IMR-90 (cell line): ENCODE data around the gene IFTAP. TPM values are rescaled to one million over a fixed set of nuclear protein-coding genes. Genes with fewer than 3 reads are reported as not detected.
"Not testable (repeated sequence)": the region's sequence is repeated elsewhere in the genome, so short reads cannot be mapped to it uniquely, and the experiment has no call there.

ENCODE experiments used
- ATAC-seq: fragments of 200-7000 bp; cut with Tn5 transposase; 2 replicates; pipeline ENCODE4 v1.9.1; 2020; ENCODE audit warnings: low read depth, mild to moderate bottlenecking, moderate library complexity
- BruUV-seq: library from RNA; stranded (reverse); fragments of 400-500 nt; replicated peaks from 2 replicates; lab custom pipeline; 2021; lab: Mats Ljungman, UMichigan
- CTCF ChIA-PET: fragments of 300-600 bp; formaldehyde crosslinking; extraction: SDS; loops from one replicate; lab custom pipeline; 2021; ENCODE audit warnings: antibody characterized with exemption; lab: Yijun Ruan, JAX
- POLR2A ChIA-PET: fragments of 300-600 bp; sonication (Branson Sonifier 250); formaldehyde crosslinking; loops from one replicate; lab custom pipeline; 2022; ENCODE audit warnings: antibody characterized with exemption; ENCODE audit not compliant: unreplicated experiment; lab: Charles Lee
- DNase-seq: peaks from one replicate; pipeline ENCODE4 v3.0.0; 2013
- H2AFZ ChIP-seq: replicated peaks from 2 replicates; pipeline ENCODE3; 2013; ENCODE audit warnings: low read length, mild to moderate bottlenecking; ENCODE audit not compliant: poor library complexity
- H2AK5ac ChIP-seq: 2 replicates; pipeline ENCODE4 v1.6.1; 2013; ENCODE audit warnings: low read depth, low read length, inconsistent platforms
- H2AK9ac ChIP-seq: replicated peaks from 2 replicates; pipeline ENCODE3; 2013; ENCODE audit warnings: mild to moderate bottlenecking, low read depth, low read length, moderate library complexity; ENCODE audit not compliant: poor library complexity
- H2BK120ac ChIP-seq: 2 replicates; pipeline ENCODE4 v1.6.1; 2013; ENCODE audit warnings: low read depth, low read length, inconsistent platforms
- H2BK15ac ChIP-seq: 3 replicates; pipeline ENCODE4 v1.6.1; 2013; ENCODE audit warnings: low read depth, low read length, inconsistent platforms
- H2BK20ac ChIP-seq: 2 replicates; pipeline ENCODE4 v1.6.1; 2013; ENCODE audit warnings: low read depth, mild to moderate bottlenecking, inconsistent platforms, low read length, moderate library complexity
- H2BK5ac ChIP-seq: 2 replicates; pipeline ENCODE4 v1.6.1; 2013; ENCODE audit warnings: mild to moderate bottlenecking, low read depth, low read length, inconsistent platforms; ENCODE audit not compliant: poor library complexity, severe bottlenecking
- H3K14ac ChIP-seq: replicated peaks from 2 replicates; pipeline ENCODE4 v1.6.1; 2013; ENCODE audit warnings: low read depth, low read length, inconsistent platforms
- H3K18ac ChIP-seq: 2 replicates; pipeline ENCODE4 v1.6.1; 2013; ENCODE audit warnings: low read depth, low read length, control low read depth
- H3K23ac ChIP-seq: 2 replicates; pipeline ENCODE4 v1.6.1; 2013; ENCODE audit warnings: low read depth, low read length, inconsistent platforms
- H3K27ac ChIP-seq: 2 replicates; pipeline ENCODE4 v1.5.1; 2013; ENCODE audit warnings: mild to moderate bottlenecking, control low read depth, low read length; ENCODE audit not compliant: insufficient read depth
- H3K27me3 ChIP-seq: 2 replicates; pipeline ENCODE4 v1.6.1; 2013; ENCODE audit warnings: low read length; ENCODE audit not compliant: control insufficient read depth, insufficient read depth
- H3K36me3 ChIP-seq: 2 replicates; pipeline ENCODE4 v1.6.1; 2013; ENCODE audit warnings: low read length, mixed read lengths; ENCODE audit not compliant: control insufficient read depth, insufficient read depth
- H3K4ac ChIP-seq: 2 replicates; pipeline ENCODE4 v1.6.1; 2013; ENCODE audit warnings: low read depth, low read length, inconsistent platforms
- H3K4me1 ChIP-seq: 2 replicates; pipeline ENCODE4 v1.6.1; 2013; ENCODE audit warnings: low read length, mixed read lengths; ENCODE audit not compliant: control insufficient read depth, insufficient read depth
- H3K4me2 ChIP-seq: 2 replicates; pipeline ENCODE4 v1.6.1; 2013; ENCODE audit warnings: low read depth, mild to moderate bottlenecking, control low read depth, low read length, moderate library complexity
- H3K4me3 ChIP-seq: 2 replicates; pipeline ENCODE4 v1.5.1; 2013; ENCODE audit warnings: low read depth, mild to moderate bottlenecking, control low read depth, low read length, moderate library complexity; ENCODE audit not compliant: insufficient read depth
- H3K56ac ChIP-seq: 2 replicates; pipeline ENCODE4 v1.6.1; 2013; ENCODE audit warnings: low read length, inconsistent platforms; ENCODE audit not compliant: insufficient read depth; ENCODE audit errors: extremely low read depth
- H3K79me1 ChIP-seq, 2 experiments: 2 replicates each; pipeline ENCODE4 v1.6.1; 2013; ENCODE audit warnings: low read length in 2 of 2, inconsistent platforms in 1 of 2, low read depth in 1 of 2
- H3K9ac ChIP-seq: 2 replicates; pipeline ENCODE4 v1.6.1; 2013; ENCODE audit warnings: low read depth, low read length, control low read depth
- H3K9me1 ChIP-seq: 2 replicates; pipeline ENCODE4 v1.6.1; 2013; ENCODE audit warnings: low read length, inconsistent platforms; ENCODE audit not compliant: insufficient read depth
- H3K9me3 ChIP-seq: 2 replicates; pipeline ENCODE4 v1.6.1; 2013; ENCODE audit warnings: low read length; ENCODE audit not compliant: control insufficient read depth, insufficient read depth
- H4K20me1 ChIP-seq: 2 replicates; pipeline ENCODE4 v1.6.1; 2013; ENCODE audit warnings: low read length, inconsistent platforms; ENCODE audit not compliant: insufficient read depth
- H4K5ac ChIP-seq: 2 replicates; pipeline ENCODE4 v1.6.1; 2013; ENCODE audit warnings: mild to moderate bottlenecking, low read depth, low read length, control low read depth
- H4K8ac ChIP-seq, 2 experiments: 2 replicates each; pipeline ENCODE4 v1.6.1; 2013; ENCODE audit warnings: low read depth in 2 of 2, low read length in 2 of 2, control low read depth in 1 of 2, inconsistent platforms in 1 of 2
- H4K91ac ChIP-seq: 2 replicates; pipeline ENCODE4 v1.6.1; 2013; ENCODE audit warnings: low read depth, low read length, inconsistent platforms; ENCODE audit not compliant: insufficient read depth
- BHLHE40 ChIP-seq: fragments of 150-350 bp; IDR thresholded peaks from 2 replicates; pipeline ENCODE4 v1.6.1; 2016; ENCODE audit warnings: mild to moderate bottlenecking, low read depth, low read length
- CEBPB ChIP-seq: IDR thresholded peaks from 2 replicates; pipeline ENCODE4 v1.6.1; 2012; ENCODE audit warnings: low read depth, low read length, improper control_type of control experiment
- CHD1 ChIP-seq: IDR thresholded peaks from 2 replicates; pipeline ENCODE4 v1.6.1; 2012; ENCODE audit warnings: low read depth, low read length, improper control_type of control experiment
- ELK1 ChIP-seq: fragments of 150-350 bp; IDR thresholded peaks from 2 replicates; pipeline ENCODE4 v1.6.1; 2016; ENCODE audit warnings: low read depth, mild to moderate bottlenecking, low read length, moderate library complexity, borderline replicate concordance
- NFE2L2 ChIP-seq: fragments of 150-350 bp; IDR thresholded peaks from 2 replicates; pipeline ENCODE4 v1.6.1; 2016; ENCODE audit warnings: low read depth, mild to moderate bottlenecking, low read length
- POLR2A ChIP-seq: IDR thresholded peaks from 2 replicates; pipeline ENCODE4 v1.6.1; 2012; ENCODE audit warnings: mild to moderate bottlenecking, low read depth, low read length
- RFX5 ChIP-seq: IDR thresholded peaks from 2 replicates; pipeline ENCODE4 v1.8.0; 2012; ENCODE audit warnings: low read depth, mild to moderate bottlenecking, low read length, moderate library complexity
- WGBS, 2 experiments: methylation state at CpG; one replicate each; pipeline versions ENCODE4 v1.1.5 to v1.1.7; 2013; ENCODE audit warnings: missing lambda C conversion rate in 2 of 2; ENCODE audit not compliant: insufficient read length in 1 of 2; ENCODE audit errors: extremely low coverage in 2 of 2; 5-methylcytosine and 5-hydroxymethylcytosine counted together
- dilution Hi-C: fragments of 300-500 bp; cut with HindIII; formaldehyde crosslinking; loops from one replicate; pipeline ENCODE4 v1.14.3; 2018; ENCODE audit warnings: low sequenced_read_pairs; ENCODE audit not compliant: unreplicated experiment
- in situ Hi-C: fragments of 300-500 bp; cut with MboI; formaldehyde crosslinking; loops from 3 replicates; pipeline ENCODE4 v1.14.3; 2019; ENCODE audit warnings: low sequenced_read_pairs, inconsistent platforms, mixed read lengths
- intact Hi-C: fragments of 100-400 bp; cut with micrococcal nuclease; formaldehyde crosslinking; loops from 2 replicates; pipeline ENCODE4 v1.10.0; 2022
- polyA plus RNA-seq, 3 experiments: library from polyadenylated mRNA; depleted of rRNA; stranded (reverse); fragments of >200 nt; gene quantifications; 2 replicates each; pipeline ENCODE4 v1.2.3, GENCODE V29; 2012; ENCODE audit warnings: low replicate concordance in 1 of 3
- total RNA-seq: library from RNA; depleted of rRNA; stranded (reverse); fragments of >200 nt; gene quantifications from 2 replicates; pipeline ENCODE4 v1.2.3, GENCODE V29; 2012

IFTAP gene
- total and polyA plus RNA-seq, 2 of the 4 experiments (the other 2 are of a cell fraction): 15.8 to 28.5 TPM

- dilution Hi-C loops: no loop called here
- BruUV-seq: no TSS peak
- CTCF ChIA-PET: no interaction called here
Measured at GRCh38 chr11:36550385-36551115, 43.8 kb upstream of the IFTAP start.

GRCh38 chr11:36557390-36557789 is 36.9 kb upstream of the IFTAP start:
- ATAC-seq, H2AK9ac ChIP-seq, H3K56ac ChIP-seq, H3K9me1 ChIP-seq, H4K20me1 ChIP-seq, H2BK120ac ChIP-seq, H3K4me1 ChIP-seq, H2BK20ac ChIP-seq, H2BK5ac ChIP-seq, intact Hi-C loops, H3K23ac ChIP-seq, H3K18ac ChIP-seq, dilution Hi-C loops, H4K8ac ChIP-seq, H3K9ac ChIP-seq, H3K14ac ChIP-seq, H3K27me3 ChIP-seq, H4K91ac ChIP-seq, H3K4me2 ChIP-seq, H3K27ac ChIP-seq, DNase-seq, H2AFZ ChIP-seq, H2BK15ac ChIP-seq, H3K9me3 ChIP-seq, CTCF ChIA-PET, H2AK5ac ChIP-seq, H3K4me3 ChIP-seq, BruUV-seq, H3K4ac ChIP-seq, in situ Hi-C loops, H3K79me1 ChIP-seq, POLR2A ChIA-PET, H3K36me3 ChIP-seq, H4K5ac ChIP-seq: not testable (repeated sequence)
- 60% methylated on average over 1 of the region's 17 CpGs; no CpG with 5 or more reads in 1 of the 2 experiments for WGBS, 2 experiments

More at GRCh38 chr11:36550385-36551115, 43.8 kb upstream of the IFTAP start:
- H3K9me1 ChIP-seq: no peaks in the 10 kb centered on the region
- no peaks in the 10 kb centered on the region for H3K36me3 ChIP-seq
- POLR2A ChIA-PET: interaction anchor here (0.6 kb wide), 1 partner anchor 819 kb away, joined by 5 read pairs; no protein-coding TSS in a partner anchor
- H2BK20ac ChIP-seq: no peak overlapping the region
- H3K27me3 ChIP-seq: no peaks in the 10 kb centered on the region
- H3K27ac ChIP-seq: no peak overlapping the region
- ATAC-seq (no peak), DNase-seq (no peak)
- H4K5ac ChIP-seq: no peak overlapping the region
- WGBS, 2 experiments: no CpG with 5 or more reads among the region's 1 CpG
- H3K4ac ChIP-seq: no peak overlapping the region
- no peak overlapping the region for H2AFZ ChIP-seq
- H2BK15ac ChIP-seq: no peak overlapping the region
- no peak overlapping the region for H4K91ac ChIP-seq
- no peak overlapping the region for H2BK5ac ChIP-seq
- H3K4me2 ChIP-seq: no peak overlapping the region
- no peak overlapping the region for H2AK5ac ChIP-seq
- intact Hi-C loops: no loop called here
- H3K4me1 ChIP-seq: no peaks in the 10 kb centered on the region
- H3K56ac ChIP-seq: no peak overlapping the region
- no peak overlapping the region for H3K18ac ChIP-seq
- TF ChIP-seq CEBPB: no peak
- no peak for TF ChIP-seq RFX5
- TF ChIP-seq CHD1: no peak
- TF ChIP-seq BHLHE40: no peak
- no peak for TF ChIP-seq ELK1
- no peak for TF ChIP-seq POLR2A
- no peak for TF ChIP-seq NFE2L2
- no peak overlapping the region for H2AK9ac ChIP-seq
- no peak overlapping the region for H2BK120ac ChIP-seq
- no peaks in the 10 kb centered on the region for H3K79me1 ChIP-seq
- no peak overlapping the region for H3K23ac ChIP-seq
- no peaks in the 10 kb centered on the region for H3K9me3 ChIP-seq
- H4K8ac ChIP-seq: no peak overlapping the region
- H4K20me1 ChIP-seq: no peaks in the 10 kb centered on the region
- no peak overlapping the region for H3K9ac ChIP-seq
- no peak overlapping the region for H3K4me3 ChIP-seq
- H3K14ac ChIP-seq: no peak overlapping the region
- in situ Hi-C loops: no loop called here
